Endothelial cell of umbilical vein (primary cell): ENCODE data around the gene CCDC74A. TPM values are rescaled to one million over a fixed set of nuclear protein-coding genes. Genes with fewer than 3 reads are reported as not detected.
"Not testable (repeated sequence)": the region's sequence is repeated elsewhere in the genome, so short reads cannot be mapped to it uniquely, and the experiment has no call there.

ENCODE experiments used
- BruUV-seq: library from RNA; stranded (reverse); fragments of 400-500 nt; replicated peaks from 2 replicates; lab custom pipeline; 2021; lab: Mats Ljungman, UMichigan
- CTCF ChIA-PET: fragments of 300-600, 350-600 bp; sonication (Branson Sonifier 250); formaldehyde crosslinking; loops from one replicate; lab custom pipeline; 2021; ENCODE audit warnings: antibody characterized with exemption, inconsistent platforms; lab: Charles Lee
- POLR2A ChIA-PET: fragments of 300-600, 350-600 bp; sonication (Branson Sonifier 250); formaldehyde crosslinking; loops from one replicate; lab custom pipeline; 2021; ENCODE audit warnings: antibody characterized with exemption, inconsistent platforms; lab: Charles Lee
- DNase-seq: peaks from one replicate; pipeline ENCODE4 v3.0.0-alpha.2; 2011; ENCODE audit warnings: low read depth, low spot score
- FAIRE-seq: peaks from 2 replicates; lab custom pipeline; 2011; peaks lifted over from hg19 to GRCh38; lab: Jason Lieb, UNC
- H2AFZ ChIP-seq: 2 replicates; pipeline ENCODE4 v1.6.0; 2012; ENCODE audit warnings: low read depth, low read length, control low read depth, inconsistent platforms
- H3K27ac ChIP-seq: 2 replicates; pipeline ENCODE4 v1.5.1; 2011; ENCODE audit warnings: low read depth, mild to moderate bottlenecking, control low read depth, low read length, moderate library complexity; ENCODE audit not compliant: insufficient read depth
- H3K27me3 ChIP-seq, 2 experiments: 2 replicates each; pipeline versions ENCODE4 v1.6.0 to v1.6.1; 2011; ENCODE audit warnings: low read length in 2 of 2, mixed read lengths in 1 of 2; ENCODE audit not compliant: control insufficient read depth in 2 of 2, insufficient read depth in 2 of 2
- H3K36me3 ChIP-seq, 2 experiments: 2 replicates in 1 of 2; 3 replicates in 1 of 2; pipeline ENCODE4 v1.5.1; 2011; ENCODE audit warnings: low read length in 2 of 2, mild to moderate bottlenecking in 1 of 2, moderate library complexity in 1 of 2; ENCODE audit not compliant: control insufficient read depth in 2 of 2, insufficient read depth in 2 of 2; ENCODE audit errors: extremely low read depth in 1 of 2
- H3K4me1 ChIP-seq: 3 replicates; pipeline ENCODE4 v1.5.1; 2011; ENCODE audit warnings: mild to moderate bottlenecking, low read length; ENCODE audit not compliant: control insufficient read depth, insufficient read depth; ENCODE audit errors: extremely low read depth
- H3K4me2 ChIP-seq: 2 replicates; pipeline ENCODE4 v1.6.1; 2011; ENCODE audit warnings: low read length, control low read depth, mixed read lengths; ENCODE audit not compliant: insufficient read depth
- H3K4me3 ChIP-seq, 3 experiments: fragments of 200-600 bp in 1 of 3; sonication (generic), shearing (Covaris generic) in 1 of 3; replicated peaks in 1 of 3; 2 replicates each; pipeline ENCODE4 v1.5.1; 2011 to 2016; ENCODE audit warnings: control low read depth in 3 of 3, low read length in 3 of 3, mild to moderate bottlenecking in 2 of 3, inconsistent platforms in 1 of 3, low read depth in 1 of 3, moderate library complexity in 1 of 3; ENCODE audit not compliant: insufficient read depth in 1 of 3
- H3K79me2 ChIP-seq: 2 replicates; pipeline ENCODE4 v1.6.0; 2012; ENCODE audit warnings: low read length, inconsistent platforms; ENCODE audit not compliant: control insufficient read depth, insufficient read depth
- H3K9ac ChIP-seq: replicated peaks from 2 replicates; pipeline ENCODE3; 2011; ENCODE audit warnings: low read length, control low read depth; ENCODE audit not compliant: insufficient read depth; ENCODE audit errors: extremely low read depth
- H3K9me1 ChIP-seq: replicated peaks from 3 replicates; pipeline ENCODE4 v1.6.0; 2011; ENCODE audit warnings: mild to moderate bottlenecking, low read length; ENCODE audit not compliant: control insufficient read depth, insufficient read depth; ENCODE audit errors: extremely low read depth
- H3K9me3 ChIP-seq: replicated peaks from 2 replicates; pipeline ENCODE4 v1.5.1; 2012; ENCODE audit warnings: low read length, inconsistent platforms; ENCODE audit not compliant: control insufficient read depth, insufficient read depth
- H4K20me1 ChIP-seq: replicated peaks from 2 replicates; pipeline ENCODE3; 2011; ENCODE audit warnings: mild to moderate bottlenecking, low read length; ENCODE audit not compliant: control insufficient read depth, insufficient read depth; ENCODE audit errors: extremely low read depth
- EZH2 ChIP-seq: IDR thresholded peaks from 2 replicates; pipeline ENCODE4 v1.6.1; 2012; ENCODE audit warnings: borderline replicate concordance, low read depth, mild to moderate bottlenecking, moderate library complexity, low read length, inconsistent platforms; ENCODE audit not compliant: severe bottlenecking
- JUN ChIP-seq: IDR thresholded peaks from 2 replicates; pipeline ENCODE4 v1.6.1; 2011; ENCODE audit warnings: borderline replicate concordance, low read depth; ENCODE audit not compliant: insufficient read length, insufficient read depth
- dilution Hi-C: fragments of 300-500 bp; cut with MboI; formaldehyde crosslinking; loops from one replicate; pipeline ENCODE4 v1.15.0; 2019; ENCODE audit warnings: low sequenced_read_pairs; ENCODE audit not compliant: extremely low pct_ligation_motif_present
- intact Hi-C: fragments of 100-400 bp; cut with micrococcal nuclease; formaldehyde crosslinking; loops from one replicate; pipeline ENCODE4 v1.10.0; 2022
- polyA plus RNA-seq, 4 experiments: library from polyadenylated mRNA; depleted of rRNA in 3 of 4; stranded (reverse) in 3 of 4; unstranded in 1 of 4; fragments of >200 nt; gene quantifications; 2 replicates each; pipeline versions ENCODE4 v1.2.1 to v1.2.3, GENCODE V29; 2011 to 2012; ENCODE audit warnings: missing spikeins in 1 of 4
- total RNA-seq: library from RNA; stranded (reverse); gene quantifications from 2 replicates; pipeline ENCODE4 v1.2.3, GENCODE V29; 2021

The CCDC74A gene
- total and polyA plus RNA-seq, 2 donors (not counting 3 experiments of a cell fraction or from before 2014, with no cell fraction given) = 7.0 to 11.7 TPM

DNA sequence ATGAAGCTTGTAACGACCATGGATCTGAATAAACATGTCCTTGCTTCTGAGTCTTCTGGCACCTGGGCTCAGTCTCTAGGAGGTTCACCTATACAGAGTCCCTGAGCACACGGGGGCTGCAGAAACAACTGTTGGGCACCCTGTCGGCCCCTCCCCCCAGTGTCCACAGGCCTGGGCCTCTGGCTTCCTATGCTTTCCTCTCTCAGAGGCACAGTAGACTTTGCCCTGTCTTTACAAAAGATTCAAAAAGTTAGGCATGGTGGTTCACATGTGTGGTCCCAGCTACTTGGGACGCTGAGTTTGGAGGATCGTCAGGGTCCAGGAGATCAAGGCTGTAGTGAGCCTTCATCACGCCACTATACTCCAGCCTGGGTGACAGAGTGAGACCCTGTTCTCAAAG, 6.2 kb upstream of the CCDC74A start:
- peaks cover 5 to 21% of the 10 kb centered on the region in 2 experiments for H3K36me3 ChIP-seq
- H3K9me3 ChIP-seq, H3K27ac ChIP-seq, H3K9ac ChIP-seq, CTCF ChIA-PET, FAIRE-seq, BruUV-seq, H3K9me1 ChIP-seq, H2AFZ ChIP-seq, dilution Hi-C loops, DNase-seq, H3K4me3 ChIP-seq, H3K79me2 ChIP-seq, H4K20me1 ChIP-seq, H3K4me2 ChIP-seq, H3K4me1 ChIP-seq, intact Hi-C loops, H3K27me3 ChIP-seq: not testable (repeated sequence)
- POLR2A ChIA-PET = interaction anchor here (0.6 kb wide), 1 partner anchor 27 kb away, joined by 5 read pairs; no protein-coding TSS in a partner anchor

DNA sequence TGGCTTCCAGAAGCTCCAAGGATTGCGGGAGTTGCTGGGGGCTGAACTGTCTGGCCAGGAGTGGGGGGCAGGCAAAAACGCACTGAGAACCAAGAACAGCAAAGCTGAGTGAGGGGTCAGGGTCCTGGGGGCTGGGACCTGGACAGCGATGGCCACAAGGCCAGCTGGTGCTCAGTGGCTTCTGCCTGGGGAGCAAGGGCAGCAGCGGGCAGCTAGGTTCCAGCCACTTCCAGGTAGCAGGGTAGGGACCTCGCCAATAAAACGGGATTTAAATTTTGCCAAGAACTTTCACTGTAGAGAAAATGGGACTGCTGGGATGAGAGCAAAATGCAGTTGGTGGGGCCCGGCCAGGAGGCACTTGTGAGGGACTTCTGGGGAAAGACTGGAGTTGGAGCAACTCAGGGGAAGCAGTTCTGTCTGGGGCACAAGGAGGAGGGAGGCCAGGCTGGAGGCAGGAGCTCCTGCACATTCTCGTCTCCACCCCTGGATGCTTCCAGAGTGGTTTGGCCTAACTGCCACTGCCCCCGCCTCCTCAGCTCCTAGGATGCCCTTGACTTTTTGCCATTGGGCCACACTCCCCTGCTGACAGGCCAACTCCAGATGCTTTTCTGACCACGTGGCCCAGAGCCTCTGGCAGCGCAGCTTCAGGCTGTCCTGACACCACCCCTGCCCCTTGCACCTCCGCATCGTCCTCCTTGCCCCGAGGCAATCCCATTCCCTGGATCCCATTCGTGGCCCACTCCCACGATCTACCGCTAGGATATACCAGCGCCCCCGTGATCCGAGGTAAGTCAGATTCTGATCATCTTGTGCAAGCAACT, 5.5 kb upstream of the CCDC74A start:
- Histone ChIP-seq H3K9me1 (no peaks in the 10 kb centered on the region), H2AFZ (no peak overlapping the region), H3K4me1 (no peaks in the 10 kb centered on the region), H3K4me2 (no peak overlapping the region), H3K9ac (no peak overlapping the region), H3K4me3 (no peak overlapping the region), H3K27me3 (no peaks in the 10 kb centered on the region), H3K36me3 (peaks cover 5 to 21% of the 10 kb centered on the region in 2 experiments), H4K20me1 (no peaks in the 10 kb centered on the region), H3K79me2 (no peaks in the 10 kb centered on the region), H3K27ac (no peak overlapping the region), H3K9me3 (no peaks in the 10 kb centered on the region)
- FAIRE-seq (no peak), DNase-seq (no peak)
- intact Hi-C loops = no loop called here
- POLR2A ChIA-PET = interaction anchor here (0.6 kb wide), 1 partner anchor 28 kb away, joined by 5 read pairs; no protein-coding TSS in a partner anchor
- BruUV-seq = no TSS peak
- dilution Hi-C loops = no loop called here
- CTCF ChIA-PET = interaction anchor here (1.2 kb wide), 1 partner anchor 29 kb away, joined by 3 read pairs; no protein-coding TSS in a partner anchor
- TF ChIP-seq JUN (no peak), EZH2 (no peak)

DNA sequence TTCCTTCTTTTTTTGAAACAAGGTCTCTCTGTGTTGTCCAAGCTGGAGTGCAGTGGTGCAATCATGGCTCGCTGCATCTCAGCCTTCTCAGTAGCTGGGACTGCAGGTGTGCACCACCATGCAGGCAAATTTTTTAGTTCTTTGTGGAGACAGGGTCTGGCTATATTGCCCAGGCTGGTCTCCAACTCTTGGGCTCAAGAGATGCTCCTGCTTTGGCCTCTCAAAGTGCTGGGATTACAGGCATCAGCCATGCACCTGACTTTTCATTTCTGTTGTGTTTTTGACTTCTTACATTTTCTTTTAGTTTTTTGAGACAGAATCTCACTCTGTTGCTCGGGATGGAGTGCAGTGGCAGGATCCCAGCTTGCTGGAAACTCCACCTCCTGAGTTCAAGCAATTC, 2.4 kb upstream of the CCDC74A start:
- BruUV-seq, H4K20me1 ChIP-seq, H3K27ac ChIP-seq, CTCF ChIA-PET, H3K4me2 ChIP-seq, H3K9ac ChIP-seq, H3K9me1 ChIP-seq, POLR2A ChIA-PET, H3K4me3 ChIP-seq, H3K4me1 ChIP-seq, H3K9me3 ChIP-seq, H2AFZ ChIP-seq, H3K79me2 ChIP-seq, DNase-seq, dilution Hi-C loops, H3K27me3 ChIP-seq, H3K36me3 ChIP-seq: not testable (repeated sequence)
- intact Hi-C loops = loop anchor here (5.0 kb wide), 1 partner anchor 33 kb away; the partner anchor contains the start of gene MZT2A
- peak; percentile 52 for FAIRE-seq
